HUES64 (cell line): ENCODE results near the gene ARIH1.

Source experiments
- H3K27ac ChIP-seq: 2 replicates; pipeline ENCODE4 v1.7.0; 2013; ENCODE audit warnings: low read depth, low read length, inconsistent platforms
- H3K27me3 ChIP-seq: 2 replicates; pipeline ENCODE4 v1.6.1; 2013; ENCODE audit warnings: mild to moderate bottlenecking, low read length; ENCODE audit not compliant: insufficient read depth
- H3K36me3 ChIP-seq: 2 replicates; pipeline ENCODE4 v1.6.1; 2013; ENCODE audit warnings: mild to moderate bottlenecking, low read length; ENCODE audit not compliant: insufficient read depth
- H3K4me1 ChIP-seq: 2 replicates; pipeline ENCODE4 v1.6.1; 2013; ENCODE audit warnings: mild to moderate bottlenecking, low read length, moderate library complexity; ENCODE audit not compliant: insufficient read depth
- H3K4me3 ChIP-seq: 2 replicates; pipeline ENCODE4 v1.5.1; 2013; ENCODE audit warnings: mild to moderate bottlenecking, low read length, moderate library complexity
- H3K9ac ChIP-seq: 2 replicates; pipeline ENCODE4 v1.6.1; 2013; ENCODE audit warnings: mild to moderate bottlenecking, low read depth, low read length
- H3K9me3 ChIP-seq: 2 replicates; pipeline ENCODE4 v1.6.1; 2013; ENCODE audit warnings: low read depth, low read length; ENCODE audit not compliant: insufficient read depth
- WGBS: fragments of 150-250, 120-280 bp; methylation state at CpG from one replicate; pipeline ENCODE4 v1.1.7; 2013; ENCODE audit warnings: missing lambda C conversion rate; 5-methylcytosine and 5-hydroxymethylcytosine counted together

The ARIH1 gene

GRCh38 chr15:72540606-72541237, 66.6 kb downstream of the ARIH1 start:
- 95% methylated on average over 11 of the region's 11 CpGs for WGBS
- H3K4me1 ChIP-seq: no peaks in the 10 kb centered on the region
- H3K9me3 ChIP-seq: peaks cover 23% of the 10 kb centered on the region
- H3K27me3 ChIP-seq: no peaks in the 10 kb centered on the region
- no peak overlapping the region for H3K9ac ChIP-seq
- peaks cover 45% of the 10 kb centered on the region for H3K36me3 ChIP-seq
- no peak overlapping the region for H3K4me3 ChIP-seq
- no peak overlapping the region for H3K27ac ChIP-seq

GRCh38 chr15:72541674-72542073, 67.5 kb downstream of the ARIH1 start:
- peaks cover 23% of the 10 kb centered on the region for H3K9me3 ChIP-seq
- H3K4me1 ChIP-seq: no peaks in the 10 kb centered on the region
- no peak overlapping the region for H3K27ac ChIP-seq
- no peaks in the 10 kb centered on the region for H3K27me3 ChIP-seq
- peaks cover 52% of the 10 kb centered on the region for H3K36me3 ChIP-seq
- no peak overlapping the region for H3K4me3 ChIP-seq
- H3K9ac ChIP-seq: no peak overlapping the region

GRCh38 chr15:72545156-72545555, 71.0 kb downstream of the ARIH1 start:
- H3K4me3 ChIP-seq: no peak overlapping the region
- WGBS: no CpG with 5 or more reads among the region's 1 CpG
- peaks cover 14% of the 10 kb centered on the region; the same call in 1 of the 2 replicates for H3K9me3 ChIP-seq
- no peaks in the 10 kb centered on the region for H3K27me3 ChIP-seq
- no peaks in the 10 kb centered on the region for H3K4me1 ChIP-seq
- H3K9ac ChIP-seq: no peak overlapping the region
- H3K27ac ChIP-seq: no peak overlapping the region
- H3K36me3 ChIP-seq: peaks cover 52% of the 10 kb centered on the region

- H3K36me3 ChIP-seq: peaks cover 54% of the 10 kb centered on the region
- no peaks in the 10 kb centered on the region for H3K9me3 ChIP-seq
- 96% methylated on average over 8 of the region's 8 CpGs for WGBS
- no peaks in the 10 kb centered on the region for H3K27me3 ChIP-seq
- no peak overlapping the region for H3K9ac ChIP-seq
- H3K4me3 ChIP-seq: no peak overlapping the region
- H3K27ac ChIP-seq: no peak overlapping the region
- no peaks in the 10 kb centered on the region for H3K4me1 ChIP-seq
These were observed 80.6 kb downstream of the ARIH1 start for GRCh38 chr15:72554471-72555425.

- Histone ChIP-seq H3K27ac (no peak overlapping the region), H3K4me1 (no peaks in the 10 kb centered on the region), H3K9me3 (no peaks in the 10 kb centered on the region), H3K27me3 (no peaks in the 10 kb centered on the region), H3K36me3 (peaks cover 84% of the 10 kb centered on the region), H3K9ac (no peak overlapping the region), H3K4me3 (no peak overlapping the region)
- WGBS: no CpG with 5 or more reads among the region's 3 CpGs
These were observed 85.7 kb downstream of the ARIH1 start for GRCh38 chr15:72559781-72560180.

GRCh38 chr15:72560458-72560857, 86.3 kb downstream of the ARIH1 start:
- Histone ChIP-seq H3K27me3 (no peaks in the 10 kb centered on the region), H3K27ac (no peak overlapping the region), H3K9me3 (no peaks in the 10 kb centered on the region), H3K4me1 (no peaks in the 10 kb centered on the region), H3K4me3 (no peak overlapping the region), H3K9ac (no peak overlapping the region), H3K36me3 (peaks cover 83% of the 10 kb centered on the region)
- WGBS: 91% methylated on average over 1 of the region's 1 CpG

- Histone ChIP-seq H3K4me1 (no peaks in the 10 kb centered on the region), H3K9me3 (no peaks in the 10 kb centered on the region), H3K4me3 (no peak overlapping the region), H3K9ac (no peak overlapping the region), H3K27me3 (no peaks in the 10 kb centered on the region), H3K27ac (no peak overlapping the region), H3K36me3 (peaks cover 88% of the 10 kb centered on the region)
These were observed 88.3 kb downstream of the ARIH1 start for GRCh38 chr15:72562386-72562785.

- Histone ChIP-seq H3K9me3 (no peaks in the 10 kb centered on the region), H3K36me3 (peaks cover 88% of the 10 kb centered on the region), H3K4me3 (no peak overlapping the region), H3K27ac (no peak overlapping the region), H3K4me1 (no peaks in the 10 kb centered on the region), H3K27me3 (no peaks in the 10 kb centered on the region), H3K9ac (no peak overlapping the region)
- 93% methylated on average over 2 of the region's 2 CpGs for WGBS
These were observed 88.7 kb downstream of the ARIH1 start for GRCh38 chr15:72562878-72563277.

GRCh38 chr15:72564091-72564490, 90.0 kb downstream of the ARIH1 start:
- no peaks in the 10 kb centered on the region for H3K27me3 ChIP-seq
- no peaks in the 10 kb centered on the region for H3K9me3 ChIP-seq
- H3K4me3 ChIP-seq: no peak overlapping the region
- H3K4me1 ChIP-seq: no peaks in the 10 kb centered on the region
- 92% methylated on average over 1 of the region's 1 CpG for WGBS
- peaks cover 90% of the 10 kb centered on the region for H3K36me3 ChIP-seq
- H3K9ac ChIP-seq: no peak overlapping the region
- no peak overlapping the region for H3K27ac ChIP-seq

- WGBS: 94% methylated on average over 1 of the region's 1 CpG
- Histone ChIP-seq H3K27me3 (no peaks in the 10 kb centered on the region), H3K36me3 (peaks cover 98% of the 10 kb centered on the region), H3K4me3 (no peak overlapping the region), H3K9ac (no peak overlapping the region), H3K9me3 (no peaks in the 10 kb centered on the region), H3K4me1 (no peaks in the 10 kb centered on the region), H3K27ac (no peak overlapping the region)
These were observed 92.8 kb downstream of the ARIH1 start for GRCh38 chr15:72566973-72567372.

GRCh38 chr15:72570059-72570458, 95.9 kb downstream of the ARIH1 start:
- Histone ChIP-seq H3K9me3 (no peaks in the 10 kb centered on the region), H3K27ac (no peak overlapping the region), H3K9ac (no peak overlapping the region), H3K36me3 (peaks cover 92% of the 10 kb centered on the region), H3K27me3 (no peaks in the 10 kb centered on the region), H3K4me1 (no peaks in the 10 kb centered on the region), H3K4me3 (no peak overlapping the region)
- 97% methylated on average over 1 of the region's 1 CpG for whole genome bisulfite sequencing
